ENCODE measurements around the gene FAT2. TPM values are rescaled to one million over a fixed set of nuclear protein-coding genes. Genes with fewer than 3 reads are reported as not detected.

Gene FAT2
- total RNA-seq, 6 experiments from 2014 or later, result not detected

- Histone ChIP-seq H3K4me1 (no peaks in the 10 kb centered on the region), H3K9me3 (no peaks in the 10 kb centered on the region), H3K27ac (no peak overlapping the region), H3K4me3 (no peak overlapping the region), H3K27me3 (no peaks in the 10 kb centered on the region), H3K36me3 (no peaks in the 10 kb centered on the region)
- no peak for DNase-seq
- WGBS (ENCODE audit: insufficient coverage, low coverage, low lambda C conversion rate, missing lambda C conversion rate), result 30% methylated on average over 3 of the region's 3 CpGs
- intact Hi-C loops (cut with DNase I), result no loop called here
- TF ChIP-seq POLR2A (IDR thresholded peaks at IDR 0.05) (no peak), CTCF (IDR thresholded peaks at IDR 0.05) (no peak)
- ATAC-seq, result no peak
Measured at GRCh38 chr5:151605559-151605958, 14.4 kb upstream of the FAT2 start.

GRCh38 chr5:151602806-151603205 lies 11.7 kb upstream of the FAT2 start:
- intact Hi-C loops (cut with DNase I), result no loop called here
- ATAC-seq (no peak), DNase-seq (no peak)
- no peak for TF ChIP-seq POLR2A (IDR thresholded peaks at IDR 0.05)
- H3K4me3 ChIP-seq, result no peak overlapping the region
- no peaks in the 10 kb centered on the region for H3K36me3 ChIP-seq
- H3K27me3 ChIP-seq, result no peaks in the 10 kb centered on the region
- H3K4me1 ChIP-seq, result no peaks in the 10 kb centered on the region
- H3K9me3 ChIP-seq, result no peaks in the 10 kb centered on the region
- no peak overlapping the region for H3K27ac ChIP-seq

- H3K9me3 ChIP-seq, result no peaks in the 10 kb centered on the region
- ATAC-seq, result no peak
- TF ChIP-seq POLR2A (IDR thresholded peaks at IDR 0.05), result no peak
- TF ChIP-seq CTCF (IDR thresholded peaks at IDR 0.05), result no peak
- no peak overlapping the region for H3K4me3 ChIP-seq
- no peak for DNase-seq
- no peaks in the 10 kb centered on the region for H3K4me1 ChIP-seq
- WGBS (ENCODE audit: insufficient coverage, low coverage, low lambda C conversion rate, missing lambda C conversion rate), result 86% methylated on average over 1 of the region's 4 CpGs
- intact Hi-C loops (cut with DNase I), result no loop called here
- H3K36me3 ChIP-seq, result no peaks in the 10 kb centered on the region
- H3K27me3 ChIP-seq, result no peaks in the 10 kb centered on the region
- no peak overlapping the region for H3K27ac ChIP-seq
Measured at GRCh38 chr5:151601391-151601790, 10.3 kb upstream of the FAT2 start.

- 84% methylated on average over 3 of the region's 3 CpGs for WGBS (ENCODE audit: insufficient coverage, low coverage, low lambda C conversion rate, missing lambda C conversion rate)
- no peaks in the 10 kb centered on the region for H3K4me1 ChIP-seq
- H3K27ac ChIP-seq, result no peak overlapping the region
- no peaks in the 10 kb centered on the region for H3K27me3 ChIP-seq
- H3K4me3 ChIP-seq, result no peak overlapping the region
- no peaks in the 10 kb centered on the region for H3K9me3 ChIP-seq
- intact Hi-C loops (cut with DNase I), result no loop called here
- DNase-seq, result no peak
- TF ChIP-seq CTCF (IDR thresholded peaks at IDR 0.05) (no peak), POLR2A (IDR thresholded peaks at IDR 0.05) (no peak)
- no peaks in the 10 kb centered on the region for H3K36me3 ChIP-seq
- no peak for ATAC-seq
Measured at GRCh38 chr5:151600069-151600665, 9.0 kb upstream of the FAT2 start.

GRCh38 chr5:151598984-151599383 lies 7.9 kb upstream of the FAT2 start:
- no peak for ATAC-seq
- no peak overlapping the region for H3K27ac ChIP-seq
- H3K9me3 ChIP-seq, result no peaks in the 10 kb centered on the region
- TF ChIP-seq CTCF (IDR thresholded peaks at IDR 0.05), result no peak
- no peak for TF ChIP-seq POLR2A (IDR thresholded peaks at IDR 0.05)
- no peaks in the 10 kb centered on the region for H3K36me3 ChIP-seq
- intact Hi-C loops (cut with DNase I), result no loop called here
- no peak for DNase-seq
- no peaks in the 10 kb centered on the region for H3K4me1 ChIP-seq
- 57% methylated on average over 2 of the region's 2 CpGs for WGBS (ENCODE audit: insufficient coverage, low coverage, low lambda C conversion rate, missing lambda C conversion rate)
- H3K27me3 ChIP-seq, result no peaks in the 10 kb centered on the region
- no peak overlapping the region for H3K4me3 ChIP-seq

Data from right lobe of liver (tissue), 6 donors.